ENCODE measurements around the gene TOR1AIP2.

Gene TOR1AIP2

GRCh38 chr1:179877586-179878265, at the start of gene TOR1AIP2:
Gene TOR1AIP2, minus strand, starts transcription at chr1:179877803. Its CDS starts 25,138 bp downstream, at chr1:179852665.
- Histone ChIP-seq H3K27me3 (ENCODE audit: control insufficient read depth, insufficient read depth, low read length) (no peaks in the 10 kb centered on the region), H3K9ac (ENCODE audit: low read length) (peak within 1 kb of the TSS; percentile 80), H3K9me3 (ENCODE audit: control insufficient read depth, low read depth, low read length) (no peaks in the 10 kb centered on the region), H3K36me3 (ENCODE audit: control insufficient read depth, low read depth, low read length) (peaks cover 26% of the 10 kb centered on the region), H3K4me1 (ENCODE audit: control insufficient read depth, low read depth, low read length) (peaks cover 13% of the 10 kb centered on the region), H3K4me3 (ENCODE audit: low read length) (peak within 1 kb of the TSS; percentile 95), H3K27ac (ENCODE audit: low read length) (peak within 1 kb of the TSS; percentile 27)

GRCh38 chr1:179926850-179927205, 49.2 kb upstream of the TOR1AIP2 start:
- no peaks in the 10 kb centered on the region for H3K27me3 ChIP-seq (ENCODE audit: control insufficient read depth, insufficient read depth, low read length)
- H3K27ac ChIP-seq (ENCODE audit: low read length): no peak overlapping the region
- no peaks in the 10 kb centered on the region for H3K36me3 ChIP-seq (ENCODE audit: control insufficient read depth, low read depth, low read length)
- no peaks in the 10 kb centered on the region for H3K9me3 ChIP-seq (ENCODE audit: control insufficient read depth, low read depth, low read length)
- no peak overlapping the region for H3K9ac ChIP-seq (ENCODE audit: low read length)
- peaks cover 8% of the 10 kb centered on the region for H3K4me1 ChIP-seq (ENCODE audit: control insufficient read depth, low read depth, low read length)
- no peak overlapping the region for H3K4me3 ChIP-seq (ENCODE audit: low read length)

DNA sequence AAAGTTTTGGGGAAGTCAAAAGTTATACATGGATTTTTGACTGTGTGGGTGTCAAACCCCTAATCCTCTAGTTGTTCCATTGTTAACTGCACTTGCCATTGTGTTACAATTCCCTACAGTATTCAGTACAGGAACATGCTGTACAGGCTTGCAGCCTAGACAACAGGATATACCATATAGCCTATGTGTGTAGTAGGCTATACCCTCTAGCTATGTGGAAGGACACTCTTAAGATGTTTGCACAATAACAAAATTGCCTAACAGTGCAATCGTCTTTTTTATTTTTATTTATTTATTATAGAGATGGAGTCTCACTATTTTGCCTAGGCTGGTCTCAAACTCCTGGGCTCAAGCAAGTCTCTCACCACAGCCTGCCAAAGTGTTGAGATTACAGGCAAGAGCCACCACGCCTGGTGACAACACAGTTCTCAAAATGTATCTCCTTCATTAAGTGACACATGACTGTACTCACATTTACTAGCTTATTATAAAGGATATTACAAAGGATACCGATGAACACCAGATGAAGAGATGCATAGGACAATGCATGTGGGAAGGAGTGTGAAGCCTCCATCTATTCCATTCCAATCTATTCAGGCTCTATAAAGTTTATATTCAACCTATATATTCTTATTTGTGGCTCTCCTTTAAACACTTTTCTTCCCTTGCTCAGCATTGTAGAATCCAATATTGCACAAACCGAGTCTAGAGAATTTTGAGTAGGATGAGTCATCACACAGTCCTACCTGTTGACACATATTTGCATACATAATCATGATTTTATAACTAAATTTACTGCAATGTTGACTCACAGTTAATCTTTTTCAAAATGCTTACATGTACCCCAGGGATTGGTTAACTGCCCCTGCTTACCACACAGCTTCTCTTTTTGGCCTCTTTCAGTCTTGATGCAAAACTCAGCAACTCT, 48.6 kb upstream of the TOR1AIP2 start:
- H3K27ac ChIP-seq (ENCODE audit: low read length): no peak overlapping the region
- peaks cover 14% of the 10 kb centered on the region for H3K4me1 ChIP-seq (ENCODE audit: control insufficient read depth, low read depth, low read length)
- H3K4me3 ChIP-seq (ENCODE audit: low read length): no peak overlapping the region
- H3K9ac ChIP-seq (ENCODE audit: low read length): no peak overlapping the region
- no peaks in the 10 kb centered on the region for H3K27me3 ChIP-seq (ENCODE audit: control insufficient read depth, insufficient read depth, low read length)
- H3K9me3 ChIP-seq (ENCODE audit: control insufficient read depth, low read depth, low read length): no peaks in the 10 kb centered on the region
- no peaks in the 10 kb centered on the region for H3K36me3 ChIP-seq (ENCODE audit: control insufficient read depth, low read depth, low read length)

- Histone ChIP-seq H3K27me3 (ENCODE audit: control insufficient read depth, insufficient read depth, low read length) (no peaks in the 10 kb centered on the region), H3K9ac (ENCODE audit: low read length) (no peak overlapping the region), H3K4me1 (ENCODE audit: control insufficient read depth, low read depth, low read length) (peaks cover 17% of the 10 kb centered on the region), H3K9me3 (ENCODE audit: control insufficient read depth, low read depth, low read length) (no peaks in the 10 kb centered on the region), H3K27ac (ENCODE audit: low read length) (no peak overlapping the region), H3K36me3 (ENCODE audit: control insufficient read depth, low read depth, low read length) (no peaks in the 10 kb centered on the region), H3K4me3 (ENCODE audit: low read length) (no peak overlapping the region)
These were observed 47.7 kb upstream of the TOR1AIP2 start for GRCh38 chr1:179925302-179925701.

DNA sequence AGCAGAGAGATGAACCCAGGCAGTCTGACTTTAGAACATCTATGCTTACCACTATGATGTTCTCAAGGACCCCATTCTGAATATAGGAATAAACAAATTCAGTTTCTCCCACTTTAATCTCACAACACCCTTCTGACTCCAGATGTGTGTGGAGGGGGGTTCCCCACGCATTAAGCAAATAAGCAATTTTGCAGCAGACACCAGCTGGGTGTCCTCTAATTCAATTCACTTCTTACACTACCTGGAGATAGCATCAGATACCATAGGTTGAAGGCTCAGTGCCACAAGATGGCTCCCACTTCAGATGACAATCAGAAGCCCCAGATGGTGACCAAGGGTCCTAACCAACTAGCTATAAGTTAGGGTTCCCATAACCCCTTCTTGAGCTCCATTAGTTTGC, 46.7 kb upstream of the TOR1AIP2 start:
- H3K9me3 ChIP-seq (ENCODE audit: control insufficient read depth, low read depth, low read length): no peaks in the 10 kb centered on the region
- no peak overlapping the region for H3K4me3 ChIP-seq (ENCODE audit: low read length)
- no peaks in the 10 kb centered on the region for H3K27me3 ChIP-seq (ENCODE audit: control insufficient read depth, insufficient read depth, low read length)
- no peak overlapping the region for H3K9ac ChIP-seq (ENCODE audit: low read length)
- H3K36me3 ChIP-seq (ENCODE audit: control insufficient read depth, low read depth, low read length): peaks cover 5% of the 10 kb centered on the region
- H3K4me1 ChIP-seq (ENCODE audit: control insufficient read depth, low read depth, low read length): peaks cover 17% of the 10 kb centered on the region
- no peak overlapping the region for H3K27ac ChIP-seq (ENCODE audit: low read length)

GRCh38 chr1:179923029-179923428, 45.4 kb upstream of the TOR1AIP2 start:
- H3K27ac ChIP-seq (ENCODE audit: low read length): no peak overlapping the region
- H3K27me3 ChIP-seq (ENCODE audit: control insufficient read depth, insufficient read depth, low read length): no peaks in the 10 kb centered on the region
- peaks cover 17% of the 10 kb centered on the region for H3K4me1 ChIP-seq (ENCODE audit: control insufficient read depth, low read depth, low read length)
- peaks cover 16% of the 10 kb centered on the region for H3K36me3 ChIP-seq (ENCODE audit: control insufficient read depth, low read depth, low read length)
- H3K9ac ChIP-seq (ENCODE audit: low read length): no peak overlapping the region
- H3K4me3 ChIP-seq (ENCODE audit: low read length): no peak overlapping the region
- no peaks in the 10 kb centered on the region for H3K9me3 ChIP-seq (ENCODE audit: control insufficient read depth, low read depth, low read length)

DNA sequence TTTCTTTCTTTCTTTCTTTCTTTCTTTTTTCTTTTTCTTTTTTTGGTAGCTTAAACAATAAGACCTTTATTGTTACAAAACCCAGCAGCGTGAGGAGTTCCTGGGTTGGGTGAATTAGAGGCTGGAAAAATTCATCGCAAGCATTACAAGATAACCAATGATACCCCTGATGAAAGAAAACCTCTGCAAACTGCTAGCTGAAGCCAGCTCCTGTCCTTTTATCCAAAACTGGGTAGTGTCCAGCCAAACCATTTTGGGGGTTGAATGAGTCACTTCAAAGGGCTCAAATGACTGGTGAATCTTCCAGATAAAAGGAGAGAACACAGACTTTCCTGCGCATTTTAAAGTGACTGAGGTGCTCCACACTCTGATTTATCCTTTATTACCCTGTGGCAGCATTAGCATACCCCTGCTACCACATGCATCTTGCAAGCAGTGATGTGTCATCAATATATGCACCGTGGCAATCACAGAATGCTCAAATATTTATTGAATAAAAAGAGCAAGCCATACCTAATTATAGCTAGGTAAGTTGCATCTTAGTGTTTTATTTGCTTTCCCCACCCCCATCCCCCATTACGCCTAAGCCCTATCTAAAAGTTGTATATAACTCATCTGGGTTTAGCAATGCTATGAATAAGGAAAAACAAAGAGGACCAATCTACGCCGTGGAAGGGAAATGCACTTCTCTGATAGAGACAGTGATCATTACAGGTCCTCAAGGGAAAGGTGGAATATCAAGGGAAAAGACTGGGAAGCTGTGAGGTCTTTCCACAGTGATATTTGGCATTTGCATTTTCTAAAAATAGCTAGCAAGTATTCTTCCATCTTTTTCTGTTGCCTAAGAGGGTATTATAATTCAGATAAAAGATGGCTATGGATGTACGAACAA, 44.6 kb upstream of the TOR1AIP2 start:
- Histone ChIP-seq H3K36me3 (ENCODE audit: control insufficient read depth, low read depth, low read length) (peaks cover 24% of the 10 kb centered on the region), H3K27ac (ENCODE audit: low read length) (no peak overlapping the region), H3K9me3 (ENCODE audit: control insufficient read depth, low read depth, low read length) (no peaks in the 10 kb centered on the region), H3K9ac (ENCODE audit: low read length) (no peak overlapping the region), H3K4me1 (ENCODE audit: control insufficient read depth, low read depth, low read length) (peaks cover 17% of the 10 kb centered on the region), H3K4me3 (ENCODE audit: low read length) (no peak overlapping the region), H3K27me3 (ENCODE audit: control insufficient read depth, insufficient read depth, low read length) (no peaks in the 10 kb centered on the region)

GRCh38 chr1:179921472-179921871, 43.9 kb upstream of the TOR1AIP2 start:
- no peak overlapping the region for H3K27ac ChIP-seq (ENCODE audit: low read length)
- H3K9ac ChIP-seq (ENCODE audit: low read length): no peak overlapping the region
- H3K4me3 ChIP-seq (ENCODE audit: low read length): no peak overlapping the region
- peaks cover 17% of the 10 kb centered on the region for H3K4me1 ChIP-seq (ENCODE audit: control insufficient read depth, low read depth, low read length)
- H3K27me3 ChIP-seq (ENCODE audit: control insufficient read depth, insufficient read depth, low read length): no peaks in the 10 kb centered on the region
- peaks cover 24% of the 10 kb centered on the region for H3K36me3 ChIP-seq (ENCODE audit: control insufficient read depth, low read depth, low read length)
- no peaks in the 10 kb centered on the region for H3K9me3 ChIP-seq (ENCODE audit: control insufficient read depth, low read depth, low read length)

DNA sequence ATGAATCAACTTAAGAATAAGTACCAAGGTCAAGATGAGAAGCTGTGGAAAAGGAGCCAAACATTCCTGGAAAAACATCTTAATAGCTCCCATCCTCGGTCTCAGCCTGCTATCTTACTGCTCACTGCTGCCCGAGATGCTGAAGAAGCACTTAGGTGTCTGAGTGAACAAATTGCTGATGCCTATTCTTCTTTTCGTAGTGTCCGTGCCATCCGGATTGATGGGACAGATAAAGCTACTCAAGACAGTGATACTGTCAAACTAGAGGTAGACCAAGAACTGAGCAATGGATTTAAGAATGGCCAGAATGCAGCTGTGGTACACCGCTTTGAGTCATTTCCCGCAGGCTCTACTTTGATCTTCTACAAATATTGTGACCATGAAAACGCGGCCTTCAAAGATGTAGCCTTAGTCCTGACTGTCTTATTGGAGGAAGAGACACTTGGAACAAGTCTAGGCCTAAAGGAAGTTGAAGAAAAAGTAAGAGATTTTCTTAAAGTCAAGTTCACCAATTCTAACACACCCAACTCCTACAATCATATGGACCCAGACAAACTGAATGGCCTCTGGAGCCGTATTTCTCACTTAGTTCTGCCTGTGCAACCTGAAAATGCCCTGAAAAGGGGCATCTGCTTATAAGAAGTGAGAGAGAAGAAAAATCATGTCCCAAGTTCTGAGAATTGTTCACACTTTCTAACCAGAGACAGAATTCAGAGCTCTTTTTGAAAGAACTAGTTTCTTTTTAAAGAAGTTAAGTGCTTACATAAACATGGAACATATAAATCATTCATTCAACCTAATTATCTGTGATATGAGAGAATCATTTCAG, 40.2 kb upstream of the TOR1AIP2 start:
- Histone ChIP-seq H3K4me3 (ENCODE audit: low read length) (no peak overlapping the region), H3K27ac (ENCODE audit: low read length) (no peak overlapping the region), H3K9me3 (ENCODE audit: control insufficient read depth, low read depth, low read length) (no peaks in the 10 kb centered on the region), H3K27me3 (ENCODE audit: control insufficient read depth, insufficient read depth, low read length) (no peaks in the 10 kb centered on the region), H3K4me1 (ENCODE audit: control insufficient read depth, low read depth, low read length) (peaks cover 17% of the 10 kb centered on the region), H3K36me3 (ENCODE audit: control insufficient read depth, low read depth, low read length) (peaks cover 33% of the 10 kb centered on the region), H3K9ac (ENCODE audit: low read length) (no peak overlapping the region)

DNA sequence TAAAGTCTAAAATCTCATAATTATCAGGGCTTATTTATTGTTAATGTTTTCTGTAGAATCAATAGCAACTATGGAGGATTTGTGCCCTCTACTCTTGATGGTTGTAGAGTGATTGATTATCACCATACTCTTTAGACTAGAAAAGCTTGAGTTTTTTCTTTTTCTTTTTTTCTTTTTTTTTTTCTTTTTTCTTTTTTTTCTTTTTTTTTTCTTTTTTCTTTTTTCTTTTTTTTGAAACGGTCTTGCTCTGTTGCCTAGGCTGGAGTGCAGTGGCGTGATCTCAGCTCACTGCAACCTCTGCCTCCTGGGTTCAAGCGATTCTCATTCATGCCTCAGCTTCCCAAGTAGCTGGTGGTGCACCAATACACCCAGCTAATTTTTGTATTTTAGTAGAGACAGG, 34.2 kb upstream of the TOR1AIP2 start:
- Histone ChIP-seq H3K4me3 (ENCODE audit: low read length) (no peak overlapping the region), H3K4me1 (ENCODE audit: control insufficient read depth, low read depth, low read length) (no peaks in the 10 kb centered on the region), H3K27me3 (ENCODE audit: control insufficient read depth, insufficient read depth, low read length) (no peaks in the 10 kb centered on the region), H3K36me3 (ENCODE audit: control insufficient read depth, low read depth, low read length) (peaks cover 25% of the 10 kb centered on the region), H3K9me3 (ENCODE audit: control insufficient read depth, low read depth, low read length) (no peaks in the 10 kb centered on the region), H3K9ac (ENCODE audit: low read length) (no peak overlapping the region), H3K27ac (ENCODE audit: low read length) (no peak overlapping the region)

Data from iPS-18a (cell line).